Body of pancreas (tissue), 4 donors: Measurements from ENCODE around the gene ACKR3. TPM values are rescaled to one million over a fixed set of nuclear protein-coding genes. Genes with fewer than 3 reads are reported as not detected.

ENCODE experiments used
- ATAC-seq: fragments of 150-250 bp; one replicate; pipeline ENCODE4 v1.9.1; 2016
- DNase-seq, 4 donors: peaks; one replicate each; pipeline ENCODE4 v3.0.0-alpha.2; 2019
- H3K27ac ChIP-seq, 4 donors: fragments of 200-600 bp; sonication (generic); 1 replicate in 3 of 4; 2 replicates in 1 of 4; pipeline versions ENCODE4 v1.5.1 to v1.6.1; 2016 to 2019; ENCODE audit warnings: mild to moderate bottlenecking in 1 of 4, mixed read lengths in 1 of 4, moderate library complexity in 1 of 4
- H3K27me3 ChIP-seq, 2 donors: fragments of 200-600 bp; sonication (generic); one replicate each; pipeline ENCODE4 v1.6.0; 2016; ENCODE audit warnings: mild to moderate bottlenecking in 1 of 2
- H3K36me3 ChIP-seq, 2 donors: fragments of 200-600 bp; sonication (generic); replicated peaks in 1 of 2; 2 replicates each; pipeline ENCODE4 v1.5.1; 2016; ENCODE audit warnings: low read depth in 2 of 2; ENCODE audit not compliant: insufficient read depth in 1 of 2
- H3K4me1 ChIP-seq: fragments of 200-600 bp; sonication (generic); one replicate; pipeline ENCODE4 v1.6.0; 2016
- H3K4me3 ChIP-seq, 2 donors: fragments of 200-600 bp; sonication (generic); 1 replicate in 1 of 2; 2 replicates in 1 of 2; pipeline ENCODE4 v1.5.1; 2016 to 2019
- H3K9me3 ChIP-seq, 3 donors: fragments of 200-600 bp; sonication (generic); 1 replicate in 2 of 3; 2 replicates in 1 of 3; pipeline ENCODE4 v1.5.1; 2016
- POLR2A ChIP-seq, 3 donors: fragments of 450-650 bp; IDR thresholded peaks; one replicate each; pipeline ENCODE4 v1.6.1; 2016; ENCODE audit warnings: antibody characterized with exemption in 3 of 3, mild to moderate bottlenecking in 2 of 3
- WGBS, 2 donors: methylation state at CpG; one replicate each; pipeline ENCODE4 v1.1.5; 2017; 5-methylcytosine and 5-hydroxymethylcytosine counted together
- intact Hi-C: fragments of 100-400 bp; cut with DNase I; formaldehyde crosslinking; loops from one replicate; pipeline ENCODE4 v1.15.1; 2023
- total RNA-seq, 2 donors: library from RNA; depleted of rRNA; stranded (reverse); fragments of >200 nt; gene quantifications; one replicate each; pipeline ENCODE4 v1.1.0, GENCODE V29; 2016
- TF ChIP-seq, protein P1 (sequence below), 7 experiments: fragments of 450-650 bp in 4 of 7; fragments of 200-600 bp in 3 of 7; sonication (generic) in 3 of 7; IDR thresholded peaks; one replicate each; pipeline ENCODE4 v1.5.1; 2016 to 2019; ENCODE audit warnings: antibody characterized with exemption in 7 of 7

Gene ACKR3
- total RNA-seq, 2 donors from 2014 or later, result 10.4 to 18.1 TPM

DNA sequence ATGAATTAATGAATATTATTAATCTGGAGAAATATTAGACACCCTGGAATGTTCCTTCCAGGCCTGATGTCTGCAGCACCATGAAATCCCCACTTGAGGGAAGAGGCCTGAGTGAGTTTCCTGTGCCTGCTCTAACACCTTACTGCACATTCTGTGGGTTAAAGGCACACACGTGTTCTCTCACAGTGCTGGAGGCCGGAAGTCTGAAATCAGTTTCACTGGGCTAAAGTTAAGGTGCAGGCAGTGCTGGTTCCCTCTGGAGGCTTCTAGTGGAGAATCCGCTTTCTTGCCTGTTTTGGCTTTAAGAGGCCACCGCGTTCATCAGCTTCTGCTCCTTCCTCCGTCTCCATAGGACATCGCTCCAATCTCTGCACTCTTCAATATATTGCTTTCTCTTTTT is 48.7 kb downstream of the ACKR3 start:
- TF ChIP-seq, protein P1, sequence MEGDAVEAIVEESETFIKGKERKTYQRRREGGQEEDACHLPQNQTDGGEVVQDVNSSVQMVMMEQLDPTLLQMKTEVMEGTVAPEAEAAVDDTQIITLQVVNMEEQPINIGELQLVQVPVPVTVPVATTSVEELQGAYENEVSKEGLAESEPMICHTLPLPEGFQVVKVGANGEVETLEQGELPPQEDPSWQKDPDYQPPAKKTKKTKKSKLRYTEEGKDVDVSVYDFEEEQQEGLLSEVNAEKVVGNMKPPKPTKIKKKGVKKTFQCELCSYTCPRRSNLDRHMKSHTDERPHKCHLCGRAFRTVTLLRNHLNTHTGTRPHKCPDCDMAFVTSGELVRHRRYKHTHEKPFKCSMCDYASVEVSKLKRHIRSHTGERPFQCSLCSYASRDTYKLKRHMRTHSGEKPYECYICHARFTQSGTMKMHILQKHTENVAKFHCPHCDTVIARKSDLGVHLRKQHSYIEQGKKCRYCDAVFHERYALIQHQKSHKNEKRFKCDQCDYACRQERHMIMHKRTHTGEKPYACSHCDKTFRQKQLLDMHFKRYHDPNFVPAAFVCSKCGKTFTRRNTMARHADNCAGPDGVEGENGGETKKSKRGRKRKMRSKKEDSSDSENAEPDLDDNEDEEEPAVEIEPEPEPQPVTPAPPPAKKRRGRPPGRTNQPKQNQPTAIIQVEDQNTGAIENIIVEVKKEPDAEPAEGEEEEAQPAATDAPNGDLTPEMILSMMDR (IDR thresholded peaks at IDR 0.05), result no peak
- no peak for TF ChIP-seq POLR2A (IDR thresholded peaks at IDR 0.05)
- Histone ChIP-seq H3K27ac (no peak overlapping the region), H3K27me3 (no peaks in the 10 kb centered on the region), H3K36me3 (no peaks in the 10 kb centered on the region), H3K4me3 (no peak overlapping the region), H3K4me1 (peaks cover 4% of the 10 kb centered on the region), H3K9me3 (no peaks in the 10 kb centered on the region)
- DNase-seq (no peak), ATAC-seq (no peak)
- intact Hi-C loops, result no loop called here
- WGBS, 2 donors, result 78 to 87% methylated on average over 7 of the region's 7 CpGs

DNA sequence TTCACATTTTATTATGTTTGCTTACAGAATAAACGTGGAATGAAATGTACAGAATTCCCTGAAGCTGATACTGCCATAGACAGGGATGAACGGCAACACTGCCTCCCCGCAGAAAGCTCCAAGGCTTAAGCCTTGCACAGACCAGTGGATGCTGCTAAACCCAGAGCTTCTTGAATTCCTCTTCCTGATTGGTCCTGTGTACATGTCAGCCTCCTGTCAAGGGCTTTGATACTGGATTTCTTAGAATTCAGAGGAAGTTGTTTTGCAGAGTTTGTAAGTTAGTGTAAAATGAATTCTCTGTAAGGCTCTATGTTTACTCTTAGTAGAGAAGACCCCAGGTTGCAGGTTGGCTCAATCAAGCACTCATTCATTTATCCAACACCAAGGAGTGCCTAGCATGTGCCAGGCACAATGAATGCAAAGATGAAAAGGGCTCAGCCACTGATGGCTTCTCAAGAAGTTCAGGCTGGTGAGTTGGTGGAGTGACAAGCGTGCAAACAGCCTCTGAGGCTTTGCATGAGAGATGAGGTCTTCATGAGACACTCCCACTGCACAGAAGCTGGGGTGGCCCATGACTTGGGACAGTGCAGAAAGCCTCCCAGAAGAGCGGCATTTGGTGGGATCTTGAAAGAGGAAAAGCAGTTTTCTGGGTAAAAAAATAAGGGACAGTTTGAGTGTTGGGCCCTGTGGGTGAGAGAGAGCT is 50.4 kb downstream of the ACKR3 start:
- H3K36me3 ChIP-seq, result no peaks in the 10 kb centered on the region

DNA sequence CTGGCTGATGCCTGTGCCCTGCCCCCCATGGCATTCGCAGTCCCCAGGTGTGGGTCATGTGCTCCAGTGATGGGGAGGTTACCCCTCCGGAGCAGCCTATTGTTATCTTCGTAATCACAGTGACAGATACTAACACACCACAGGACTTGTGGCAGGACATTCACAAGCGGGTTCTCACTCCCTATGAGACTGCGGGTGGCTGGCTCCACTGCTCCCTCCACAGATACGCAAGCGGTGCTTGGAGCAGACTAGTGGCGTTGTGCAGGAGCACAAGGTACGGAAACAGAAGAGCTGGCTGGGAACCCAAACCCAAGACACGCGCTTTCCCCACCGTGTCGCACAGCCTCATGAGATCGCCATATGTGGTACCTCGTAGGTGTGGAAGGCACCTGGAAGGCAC is 52.2 kb downstream of the ACKR3 start:
- ATAC-seq, result no peak
- intact Hi-C loops, result no loop called here
- no peaks in the 10 kb centered on the region for H3K4me1 ChIP-seq

More for the DNA sequence above, 50.4 kb downstream of the ACKR3 start:
- ATAC-seq (no peak), DNase-seq (no peak)
- H3K9me3 ChIP-seq, result no peaks in the 10 kb centered on the region
- H3K4me1 ChIP-seq, result no peaks in the 10 kb centered on the region
- no peak for TF ChIP-seq POLR2A (IDR thresholded peaks at IDR 0.05)
- TF ChIP-seq, protein P1 (IDR thresholded peaks at IDR 0.05), result no peak
- WGBS, 2 donors, result 83 to 89% methylated on average over 5 of the region's 5 CpGs
- intact Hi-C loops, result no loop called here
- H3K27me3 ChIP-seq, result no peaks in the 10 kb centered on the region
- H3K27ac ChIP-seq, result no peak overlapping the region
- H3K4me3 ChIP-seq, result no peak overlapping the region

DNA sequence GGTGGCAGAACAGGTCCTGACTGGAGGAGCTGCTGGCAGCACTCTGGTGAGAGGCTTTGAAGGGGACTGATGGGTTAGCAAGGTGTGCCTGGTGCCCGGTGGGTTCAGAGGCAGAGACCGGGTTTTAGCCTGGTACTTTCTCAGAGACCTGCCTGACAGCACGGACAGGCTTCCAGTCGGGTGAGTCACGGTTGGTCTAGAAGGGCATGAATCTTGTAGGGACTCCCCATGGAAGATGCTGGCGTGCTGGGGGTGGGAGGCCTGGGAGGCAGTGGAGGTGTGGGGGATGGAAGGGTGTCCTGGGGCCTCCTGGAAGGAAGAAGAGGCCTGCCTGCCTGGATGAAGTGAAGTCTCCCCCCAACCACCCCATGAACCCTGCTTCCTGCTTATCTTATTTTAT is 52.6 kb downstream of the ACKR3 start:
- H3K36me3 ChIP-seq, result no peaks in the 10 kb centered on the region
- no peaks in the 10 kb centered on the region for H3K27me3 ChIP-seq
- H3K4me1 ChIP-seq, result no peaks in the 10 kb centered on the region
- TF ChIP-seq, protein P1 (IDR thresholded peaks at IDR 0.05), result no peak
- TF ChIP-seq POLR2A (IDR thresholded peaks at IDR 0.05), result no peak
- no peaks in the 10 kb centered on the region for H3K9me3 ChIP-seq
- ATAC-seq, result no peak
- WGBS, 2 donors, result 95 to 98% methylated on average over 6 of the region's 6 CpGs
- no peak for DNase-seq
- no peak overlapping the region for H3K4me3 ChIP-seq
- intact Hi-C loops, result no loop called here
- no peak overlapping the region for H3K27ac ChIP-seq

More for the DNA sequence above, 52.2 kb downstream of the ACKR3 start:
- H3K27me3 ChIP-seq, result no peaks in the 10 kb centered on the region
- H3K9me3 ChIP-seq, result no peaks in the 10 kb centered on the region
- no peak overlapping the region for H3K27ac ChIP-seq
- no peaks in the 10 kb centered on the region for H3K36me3 ChIP-seq
- DNase-seq, result no peak
- TF ChIP-seq POLR2A (IDR thresholded peaks at IDR 0.05), result no peak
- TF ChIP-seq, protein P1 (IDR thresholded peaks at IDR 0.05), result no peak
- no peak overlapping the region for H3K4me3 ChIP-seq
- 88 to 92% methylated on average over 15 of the region's 15 CpGs for WGBS, 2 donors

DNA sequence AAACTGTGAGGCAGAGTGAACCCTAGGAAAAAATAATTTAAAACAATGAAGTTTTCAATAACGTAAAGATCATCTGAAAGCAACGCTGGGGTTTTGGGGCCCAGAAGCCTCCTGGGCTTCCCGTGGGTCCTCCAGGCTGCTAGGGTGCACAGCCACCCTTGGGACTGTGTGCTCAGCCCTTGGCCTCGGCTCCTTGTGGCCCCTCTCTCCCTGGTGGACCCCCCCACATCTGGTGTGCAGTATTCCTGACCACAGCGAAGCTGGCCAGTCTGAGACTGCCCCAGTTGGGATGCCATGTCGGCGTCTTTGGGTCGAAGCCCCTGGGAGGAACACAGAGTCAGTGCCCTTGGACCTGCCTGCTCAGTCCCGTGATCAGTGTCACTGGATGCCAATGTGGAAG is 53.0 kb downstream of the ACKR3 start:
- TF ChIP-seq POLR2A (IDR thresholded peaks at IDR 0.05), result no peak
- TF ChIP-seq, protein P1 (IDR thresholded peaks at IDR 0.05), result no peak
- Histone ChIP-seq H3K9me3 (no peaks in the 10 kb centered on the region), H3K36me3 (no peaks in the 10 kb centered on the region), H3K27me3 (no peaks in the 10 kb centered on the region), H3K4me1 (no peaks in the 10 kb centered on the region), H3K27ac (no peak overlapping the region), H3K4me3 (no peak overlapping the region)
- 86 to 94% methylated on average over 8 to 9 of the region's 9 CpGs for WGBS, 2 donors
- DNase-seq (no peak), ATAC-seq (no peak)
- intact Hi-C loops, result no loop called here
